ENCODE measurements around the gene VPS18.

The VPS18 gene

DNA sequence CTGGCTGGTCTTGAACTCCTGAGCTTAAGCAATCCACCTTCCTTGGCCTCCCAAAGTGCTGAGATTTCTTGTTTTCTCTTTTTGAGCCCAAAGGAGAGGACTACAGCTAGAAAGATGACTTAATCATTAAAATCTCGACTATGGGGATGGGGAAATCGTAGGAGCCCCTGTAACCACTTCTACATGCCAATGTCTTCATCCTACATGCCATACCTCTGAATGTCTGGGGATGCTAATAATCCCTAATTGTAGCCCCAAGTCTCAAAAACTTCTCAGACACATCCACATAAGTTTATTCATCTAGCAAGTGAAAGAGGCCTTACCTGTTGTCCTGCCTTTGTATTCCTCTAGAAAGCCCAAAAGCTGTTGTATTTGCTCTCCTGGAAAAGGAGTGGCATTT lies 16.6 kb upstream of the VPS18 start:
- TF ChIP-seq, protein P1, sequence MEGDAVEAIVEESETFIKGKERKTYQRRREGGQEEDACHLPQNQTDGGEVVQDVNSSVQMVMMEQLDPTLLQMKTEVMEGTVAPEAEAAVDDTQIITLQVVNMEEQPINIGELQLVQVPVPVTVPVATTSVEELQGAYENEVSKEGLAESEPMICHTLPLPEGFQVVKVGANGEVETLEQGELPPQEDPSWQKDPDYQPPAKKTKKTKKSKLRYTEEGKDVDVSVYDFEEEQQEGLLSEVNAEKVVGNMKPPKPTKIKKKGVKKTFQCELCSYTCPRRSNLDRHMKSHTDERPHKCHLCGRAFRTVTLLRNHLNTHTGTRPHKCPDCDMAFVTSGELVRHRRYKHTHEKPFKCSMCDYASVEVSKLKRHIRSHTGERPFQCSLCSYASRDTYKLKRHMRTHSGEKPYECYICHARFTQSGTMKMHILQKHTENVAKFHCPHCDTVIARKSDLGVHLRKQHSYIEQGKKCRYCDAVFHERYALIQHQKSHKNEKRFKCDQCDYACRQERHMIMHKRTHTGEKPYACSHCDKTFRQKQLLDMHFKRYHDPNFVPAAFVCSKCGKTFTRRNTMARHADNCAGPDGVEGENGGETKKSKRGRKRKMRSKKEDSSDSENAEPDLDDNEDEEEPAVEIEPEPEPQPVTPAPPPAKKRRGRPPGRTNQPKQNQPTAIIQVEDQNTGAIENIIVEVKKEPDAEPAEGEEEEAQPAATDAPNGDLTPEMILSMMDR (conservative IDR thresholded peaks at IDR 0.05; ENCODE audit: low read length): no peak
- H3K4me3 ChIP-seq (ENCODE audit: low read length): no peak overlapping the region
- peak; percentile 32 for DNase-seq (ENCODE audit: low read depth)

DNA sequence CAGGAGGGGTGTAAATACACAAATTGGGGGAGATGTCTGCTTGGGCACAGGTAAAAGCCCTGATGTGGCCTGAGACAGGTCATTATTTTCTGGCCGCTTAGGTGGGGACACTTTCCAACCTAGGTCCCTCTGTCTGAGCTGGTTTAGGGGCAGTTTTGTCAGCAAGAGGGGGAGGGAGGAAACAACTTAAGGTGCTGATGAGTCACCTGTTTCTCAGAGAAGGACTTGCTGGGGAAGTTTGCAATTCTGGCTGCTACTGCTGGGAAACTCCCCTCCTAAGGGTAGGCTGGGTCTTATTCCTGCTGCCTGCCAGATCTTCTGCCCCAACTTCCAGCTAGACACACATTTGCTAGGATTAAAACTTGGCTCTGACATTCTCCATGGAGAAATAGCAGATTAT lies 15.5 kb upstream of the VPS18 start:
- TF ChIP-seq, protein P1 (conservative IDR thresholded peaks at IDR 0.05; ENCODE audit: low read length): no peak

DNA sequence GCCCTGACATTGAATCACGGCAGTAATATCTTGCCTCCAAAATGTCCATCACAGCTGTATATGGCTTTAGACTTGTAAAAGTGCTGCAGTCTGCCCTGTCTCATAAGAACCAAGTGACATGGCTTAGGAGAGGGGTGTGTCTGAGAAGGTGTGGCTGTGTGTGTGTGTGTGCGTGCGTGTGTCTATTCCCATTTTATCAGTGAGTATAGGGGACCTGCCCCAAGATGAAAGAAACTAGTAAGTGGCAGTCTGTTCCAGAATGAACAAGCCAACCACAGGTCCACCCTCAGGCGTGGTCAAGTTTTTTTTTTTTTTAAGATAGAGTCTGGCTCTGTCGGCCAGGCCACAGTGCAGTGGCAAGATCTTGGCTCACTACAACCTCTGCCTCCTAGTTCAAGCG lies 14.6 kb upstream of the VPS18 start:
- TF ChIP-seq, protein P1 (conservative IDR thresholded peaks at IDR 0.05; ENCODE audit: low read length): no peak
- no peak overlapping the region for H3K4me3 ChIP-seq (ENCODE audit: low read length)
- DNase-seq (ENCODE audit: low read depth): no peak

More for the DNA sequence above, 15.5 kb upstream of the VPS18 start:
- no peak overlapping the region for H3K4me3 ChIP-seq (ENCODE audit: low read length)
- DNase-seq (ENCODE audit: low read depth): no peak

DNA sequence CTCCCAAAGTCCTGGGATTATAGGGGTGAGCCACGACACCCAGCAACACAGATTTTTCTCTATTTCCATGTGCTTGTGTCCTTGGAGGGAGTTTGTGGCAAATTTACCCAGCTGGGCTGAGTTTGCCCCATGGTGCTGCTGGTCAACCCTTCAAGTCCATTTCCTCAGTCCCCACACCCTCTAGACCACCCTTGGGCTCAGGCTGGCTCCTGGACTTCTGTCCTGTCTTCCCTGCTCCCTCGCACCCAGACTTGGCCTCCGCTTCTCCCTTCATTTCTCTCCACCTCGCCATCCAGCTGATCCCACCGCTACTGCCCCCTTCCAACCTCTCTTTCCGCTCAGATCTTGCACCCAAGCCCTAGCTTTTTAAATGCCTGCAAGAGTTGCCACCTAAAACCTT lies 12.9 kb upstream of the VPS18 start:
- no peak for DNase-seq (ENCODE audit: low read depth)
- TF ChIP-seq, protein P1 (conservative IDR thresholded peaks at IDR 0.05; ENCODE audit: low read length): no peak
- no peak overlapping the region for H3K4me3 ChIP-seq (ENCODE audit: low read length)

DNA sequence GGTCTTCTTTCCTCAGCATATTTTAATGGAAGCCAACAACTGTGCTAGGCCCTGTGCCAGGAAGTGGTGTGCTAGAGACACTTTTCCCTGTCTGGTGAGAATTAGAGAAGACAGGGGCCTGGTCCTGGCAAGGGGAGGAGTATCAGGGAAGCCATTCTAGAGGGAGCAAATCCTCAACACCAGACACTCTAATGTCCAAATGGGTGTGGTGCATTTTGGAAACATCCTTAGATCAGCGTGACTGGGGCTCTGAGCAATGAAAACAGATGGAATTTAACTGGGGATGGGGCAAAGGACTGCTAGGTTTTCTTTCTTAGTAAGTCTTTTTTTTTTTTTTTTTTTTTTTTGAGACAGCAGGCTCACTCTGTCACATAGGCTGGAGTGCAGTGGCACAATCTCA lies 7.7 kb upstream of the VPS18 start:
- no peak overlapping the region for H3K4me3 ChIP-seq (ENCODE audit: low read length)
- TF ChIP-seq, protein P1 (conservative IDR thresholded peaks at IDR 0.05; ENCODE audit: low read length): no peak
- DNase-seq (ENCODE audit: low read depth): no peak

DNA sequence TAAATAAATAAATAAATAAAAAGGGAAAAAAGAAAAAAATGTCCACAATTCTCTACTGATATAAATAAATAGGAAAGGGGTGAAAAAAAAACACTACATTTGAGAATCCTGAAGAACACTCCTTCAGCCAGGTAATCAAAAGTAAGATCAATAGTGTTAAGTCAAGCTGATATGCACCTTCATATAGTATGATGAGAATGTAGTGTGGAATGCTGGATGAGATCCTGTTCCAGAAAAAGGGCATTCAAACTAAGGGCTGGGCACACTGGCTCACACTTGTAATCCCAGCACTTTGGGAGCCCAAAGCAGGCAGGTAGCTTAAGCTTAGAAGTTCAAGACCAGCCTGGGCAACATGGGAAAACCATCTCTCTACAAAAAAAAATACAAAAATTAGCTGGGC lies 5.1 kb upstream of the VPS18 start:
- H3K4me3 ChIP-seq (ENCODE audit: low read length): no peak overlapping the region
- no peak for DNase-seq (ENCODE audit: low read depth)
- TF ChIP-seq, protein P1 (conservative IDR thresholded peaks at IDR 0.05; ENCODE audit: low read length): no peak

DNA sequence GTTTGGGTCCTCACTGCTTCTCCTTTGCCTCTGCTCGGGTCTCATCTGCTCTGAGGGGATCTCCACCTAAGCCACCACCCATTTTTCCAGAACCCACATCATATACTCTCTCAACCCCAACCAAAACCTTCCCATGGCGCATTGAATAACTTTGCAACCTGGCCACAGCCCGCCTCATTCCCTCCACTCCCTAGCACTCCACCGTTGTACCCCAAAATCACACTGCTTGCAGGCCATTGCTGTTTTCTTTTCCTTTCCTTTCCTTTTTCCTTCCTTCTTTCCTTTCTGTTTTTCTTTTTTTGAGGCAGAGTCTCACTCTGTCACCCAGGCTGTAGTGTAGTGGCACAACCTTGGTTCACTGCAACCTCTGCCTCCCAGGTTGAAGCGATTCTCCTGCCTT lies 3.1 kb upstream of the VPS18 start:
- no peak overlapping the region for H3K4me3 ChIP-seq (ENCODE audit: low read length)
- no peak for DNase-seq (ENCODE audit: low read depth)
- TF ChIP-seq, protein P1 (conservative IDR thresholded peaks at IDR 0.05; ENCODE audit: low read length): no peak
